ENCODE results near the gene STK11. TPM values are rescaled to one million over a fixed set of nuclear protein-coding genes. Genes with fewer than 3 reads are reported as not detected.
A peak's percentile ranks its signal among the peaks of the same experiment; 100 is the strongest.
"Not testable (repeated sequence)": the region's sequence is repeated elsewhere in the genome, so short reads cannot be mapped to it uniquely, and the experiment has no call there.

STK11 gene
- polyA plus RNA-seq, 3 donors, result 57.3 to 65.3 (median 60.8) TPM

DNA sequence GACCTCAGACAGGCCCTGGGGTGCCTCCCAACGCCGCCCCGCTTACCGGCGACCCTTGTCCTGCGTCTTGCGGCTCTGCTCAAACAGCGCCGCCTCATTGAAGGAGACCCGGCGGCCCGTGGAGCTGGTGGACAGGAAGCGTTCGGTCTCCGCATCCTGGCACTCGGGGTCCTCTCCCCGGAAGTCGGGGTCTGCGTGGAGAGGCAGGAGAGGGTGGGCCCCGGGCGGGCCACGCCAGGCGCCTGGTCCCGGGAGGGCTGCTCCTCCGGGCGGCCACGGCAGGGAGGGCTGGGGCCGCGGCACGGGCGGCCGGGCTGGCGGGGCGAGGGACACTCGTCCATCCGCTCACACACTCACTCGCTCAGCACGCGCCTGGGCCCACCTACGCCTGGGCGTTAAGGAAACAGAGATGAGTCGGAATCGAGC is 29.4 kb downstream of the STK11 start:
- no peak for DNase-seq

DNA sequence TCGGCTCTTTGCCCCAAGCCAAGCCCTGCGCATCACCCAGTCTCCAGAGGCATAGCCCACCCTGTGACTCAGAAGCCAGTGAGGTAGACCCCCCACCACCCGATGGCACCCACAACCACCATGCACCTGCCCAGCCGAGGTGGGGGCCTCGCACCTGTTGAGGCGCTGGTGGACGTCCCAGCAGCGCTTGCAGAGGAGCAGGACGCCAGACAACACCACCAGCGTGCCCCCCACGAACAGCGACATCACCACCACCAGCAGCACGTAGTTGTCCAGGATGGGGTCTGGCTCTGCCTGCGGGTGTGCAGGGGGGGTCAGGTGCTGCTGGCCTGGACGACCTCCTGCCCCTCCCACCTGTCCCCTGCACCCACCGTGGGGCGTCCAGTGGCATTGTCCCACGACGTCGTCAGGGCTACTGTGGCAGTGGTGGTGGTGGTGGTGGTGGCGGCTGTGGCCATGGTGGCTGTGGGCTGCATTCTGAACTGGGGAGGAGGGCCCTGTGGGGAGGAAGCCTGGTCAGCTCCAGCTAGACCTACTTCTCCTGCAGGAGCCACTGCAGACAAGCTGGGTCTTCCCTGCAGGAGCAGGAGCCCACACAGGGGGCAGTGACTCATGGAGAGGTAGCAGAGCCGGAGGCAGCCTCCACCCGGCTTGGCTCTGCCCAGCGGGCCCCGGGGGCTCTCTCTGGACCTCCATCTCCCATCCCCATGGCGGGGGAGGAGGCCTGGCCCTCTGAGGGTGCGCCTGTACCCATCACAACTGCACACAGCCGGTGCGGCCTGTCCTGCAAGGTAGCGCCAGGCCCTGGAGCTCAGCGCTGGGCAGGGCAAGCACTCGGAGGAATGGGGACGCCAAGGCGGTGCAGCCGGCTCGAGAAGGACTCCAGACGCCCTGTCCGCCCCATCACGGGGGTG is 30.3 kb downstream of the STK11 start:
- no peak for DNase-seq

DNA sequence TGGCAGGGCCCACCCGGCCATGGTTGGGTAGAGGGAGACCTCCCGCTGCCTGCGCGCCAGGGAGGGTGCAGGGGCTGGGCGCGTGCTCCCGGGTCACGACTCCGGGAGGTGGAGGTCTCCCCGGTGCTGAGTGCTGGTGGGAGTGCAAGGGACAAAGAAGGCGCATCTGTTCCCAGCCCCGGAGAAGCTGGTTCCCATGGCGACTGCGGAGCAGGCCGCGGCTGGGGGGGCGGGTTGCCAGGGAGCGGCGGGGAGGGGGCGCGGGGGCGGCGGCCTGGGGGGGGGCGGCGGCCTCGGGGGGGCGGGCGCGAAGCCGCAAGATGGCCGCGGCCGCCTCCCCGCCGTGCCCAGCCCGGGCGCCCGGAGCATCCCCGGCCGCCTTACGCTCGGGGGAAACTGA is 31.0 kb downstream of the STK11 start:
- no peak for DNase-seq

DNA sequence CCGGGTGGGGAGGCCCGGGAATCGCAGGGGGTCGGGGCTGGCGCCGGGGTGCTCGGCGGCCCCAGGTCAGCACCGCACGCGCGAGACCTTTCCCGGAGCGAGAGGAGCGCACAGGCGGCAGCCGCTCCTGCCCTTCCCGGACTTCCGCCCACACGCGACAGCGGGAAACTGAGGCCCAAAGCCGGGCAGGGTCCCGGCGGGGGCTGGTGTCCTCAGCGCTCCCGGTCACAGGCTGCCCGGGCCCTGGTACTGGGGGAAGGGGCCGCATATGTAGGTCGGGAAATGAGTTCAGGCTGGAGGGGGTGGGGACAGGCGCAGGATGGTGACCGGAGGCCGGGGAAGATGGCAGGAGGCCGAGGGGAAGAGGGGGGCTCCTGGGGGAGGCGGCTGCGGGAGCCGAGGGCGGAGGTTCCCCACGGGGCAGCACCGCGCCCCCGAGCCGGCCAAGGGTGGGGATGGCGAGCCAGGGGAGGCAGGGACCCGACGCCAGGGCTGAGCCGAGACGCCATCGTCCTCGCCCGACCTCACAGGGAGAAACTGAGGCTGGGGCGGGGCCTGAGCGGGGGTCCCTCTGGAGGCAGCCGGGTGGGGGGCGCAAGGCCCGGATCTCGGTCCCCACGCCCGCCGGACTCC is 31.6 kb downstream of the STK11 start:
- no peak for DNase-seq

DNA sequence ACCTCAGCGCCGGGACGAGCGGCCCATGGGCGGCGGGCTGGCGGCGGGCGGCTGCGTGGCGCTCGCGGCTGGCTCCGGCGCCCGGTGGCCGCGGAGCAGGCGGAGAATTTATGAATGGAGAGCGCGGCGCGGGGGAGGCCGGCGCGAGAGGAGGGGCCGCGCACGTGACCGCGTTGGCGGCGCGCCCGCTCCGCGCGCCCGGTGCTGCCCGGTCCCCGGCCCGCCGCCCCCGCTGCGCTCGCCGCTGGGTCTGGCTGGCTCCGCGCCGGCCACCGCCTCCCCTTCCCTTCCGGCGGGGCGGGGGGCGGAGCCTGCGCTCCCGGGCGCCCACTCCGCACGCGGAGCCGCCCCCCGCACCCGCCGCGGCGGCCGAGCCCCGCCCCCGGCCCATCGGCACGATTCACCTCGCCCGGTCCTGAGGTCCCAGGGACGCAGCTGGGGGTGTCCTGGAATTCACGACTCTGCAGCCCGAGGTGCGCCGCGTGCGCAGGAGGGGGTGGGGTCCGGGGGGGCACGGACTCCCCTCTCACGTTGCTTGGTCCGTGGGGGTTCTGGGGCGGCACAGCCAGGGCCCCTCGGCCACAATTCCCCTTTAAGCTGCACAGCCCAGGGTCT is 32.3 kb downstream of the STK11 start, which contains the start of gene CBARP:
Gene CBARP (minus strand): TSS at position 252 of the 615 bp plus-strand sequence. CDS start 1,905 bp downstream, outside the sequence.
- DNase-seq, result no peak

DNA sequence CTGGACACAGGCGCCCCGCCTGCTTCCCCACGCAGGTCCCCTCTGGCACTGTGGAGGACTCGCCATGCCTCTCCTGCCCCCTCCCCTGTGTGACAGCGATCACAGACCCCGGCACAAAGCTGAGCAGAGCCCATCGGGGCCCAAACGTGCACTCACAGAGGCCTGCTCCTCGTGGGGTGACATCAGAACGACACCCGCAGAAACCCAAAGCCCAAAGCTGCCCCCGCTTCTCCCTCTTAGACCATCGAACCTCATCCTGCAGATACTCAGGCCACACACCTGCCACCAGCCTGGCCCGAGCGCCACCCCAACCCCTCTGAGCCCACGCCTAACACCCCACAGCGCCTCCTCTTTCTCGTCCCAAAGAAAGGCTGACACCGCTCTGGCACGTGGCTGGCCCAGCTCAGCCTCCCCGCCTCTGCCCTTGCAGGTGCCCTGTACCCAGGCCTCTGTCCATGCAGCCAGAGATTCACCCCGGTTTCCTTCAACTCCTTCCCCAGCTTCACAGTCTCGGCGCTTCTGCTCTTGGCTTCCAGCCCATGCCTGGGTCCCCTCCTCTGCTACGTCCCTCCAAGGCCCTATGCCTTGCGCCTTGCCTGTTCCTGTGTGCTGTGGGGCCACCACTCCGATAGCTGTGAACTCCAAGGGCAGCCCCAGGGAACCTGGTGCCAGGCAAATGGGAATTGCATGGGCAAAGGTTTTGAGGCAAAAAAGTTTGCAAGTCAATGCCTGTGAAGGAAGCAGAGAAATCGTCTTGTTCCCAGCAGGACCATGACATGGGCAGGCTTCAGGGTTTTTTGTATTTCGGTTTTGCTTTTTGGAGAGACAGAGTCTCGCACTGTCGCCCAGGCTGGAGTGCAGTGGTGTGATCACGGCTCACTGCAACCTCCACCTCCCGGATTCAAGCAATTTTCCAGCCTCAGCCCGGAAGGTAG is 33.1 kb downstream of the STK11 start:
- no peak for DNase-seq

DNA sequence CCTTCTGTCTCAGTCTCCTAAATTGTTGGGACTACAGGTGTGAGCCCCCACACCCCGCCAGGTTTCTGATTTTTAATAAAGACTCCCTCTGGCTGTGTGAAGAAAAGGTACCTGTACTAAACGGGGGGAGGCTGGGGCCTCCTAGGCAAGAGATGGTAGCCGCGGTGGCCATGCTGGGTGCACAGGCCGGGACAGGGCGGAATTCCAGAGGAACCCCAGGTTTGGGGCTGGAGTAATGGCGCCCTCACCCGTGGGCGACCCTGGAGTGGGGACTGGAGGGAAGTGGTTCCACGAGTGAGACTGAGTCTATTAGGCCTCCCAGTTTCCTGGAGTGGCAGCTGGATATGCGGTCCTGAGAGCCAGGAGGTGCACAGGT is 33.8 kb downstream of the STK11 start:
- DNase-seq, result no peak

DNA sequence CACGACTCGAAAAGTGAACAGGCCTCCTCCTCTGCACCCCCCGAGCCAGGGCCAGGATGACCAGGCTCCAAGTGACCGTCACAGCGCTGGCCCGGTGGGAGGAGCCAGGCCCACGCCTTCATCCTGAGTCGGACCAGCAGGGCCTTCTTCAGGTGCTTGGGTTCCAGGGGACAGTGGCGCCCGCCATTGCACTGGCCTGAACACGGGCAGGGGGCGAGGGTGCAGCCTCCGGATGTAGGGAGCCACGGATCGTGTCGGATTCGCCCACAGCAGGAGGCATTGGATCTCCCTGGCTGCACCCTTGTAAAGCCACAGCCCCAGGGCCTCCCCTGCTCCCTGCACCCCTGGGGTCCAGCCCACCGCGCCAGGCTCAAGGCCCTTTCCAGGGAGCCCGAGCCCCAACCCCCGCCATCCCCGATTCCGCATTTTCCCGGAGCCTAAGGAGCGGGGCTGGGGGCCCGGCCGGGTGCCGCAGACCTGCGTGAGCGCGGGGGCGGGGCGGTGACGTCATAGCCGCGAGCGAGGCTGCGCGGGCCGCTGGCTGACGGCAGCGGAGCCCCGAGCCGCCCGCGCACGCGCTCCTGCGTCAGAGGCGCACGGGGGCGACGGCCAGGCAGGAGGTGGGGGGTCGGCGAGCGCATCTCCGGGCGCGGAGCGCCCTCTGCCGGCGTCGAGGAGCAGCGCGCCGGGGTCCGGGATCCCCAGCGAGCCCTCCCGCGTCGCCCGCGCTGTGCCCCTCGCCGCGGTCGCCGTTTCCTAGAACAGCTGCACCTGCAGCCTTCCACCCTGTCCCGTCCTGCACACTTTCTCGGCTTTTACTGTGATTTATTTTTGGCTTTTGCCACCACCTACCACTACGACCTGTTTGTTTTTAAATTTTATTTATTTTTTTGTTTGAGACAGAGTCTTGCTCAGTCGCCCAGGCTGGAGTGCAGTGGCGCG is 34.5 kb downstream of the STK11 start:
- DNase-seq, result peak; percentile 90

DNA sequence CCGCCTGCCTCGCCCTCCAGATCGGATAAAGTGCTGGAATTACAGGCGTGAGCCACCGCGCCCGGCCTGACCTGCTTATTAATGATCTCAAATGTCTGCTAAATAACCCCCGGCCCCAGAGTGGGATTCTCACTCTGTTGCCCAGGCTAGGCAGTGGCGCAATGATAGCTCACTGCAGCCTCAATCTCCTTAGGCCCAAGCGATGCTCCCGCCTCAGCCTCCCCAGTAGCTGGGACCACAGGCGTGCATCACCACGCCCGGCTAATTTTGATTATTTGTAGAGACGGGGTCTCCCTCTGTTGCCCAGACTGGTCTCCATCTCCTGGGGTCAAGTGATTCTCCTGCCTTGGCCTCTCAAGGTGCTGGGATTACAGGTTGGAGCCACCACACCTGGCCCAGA is 35.3 kb downstream of the STK11 start:
- no peak for DNase-seq

DNA sequence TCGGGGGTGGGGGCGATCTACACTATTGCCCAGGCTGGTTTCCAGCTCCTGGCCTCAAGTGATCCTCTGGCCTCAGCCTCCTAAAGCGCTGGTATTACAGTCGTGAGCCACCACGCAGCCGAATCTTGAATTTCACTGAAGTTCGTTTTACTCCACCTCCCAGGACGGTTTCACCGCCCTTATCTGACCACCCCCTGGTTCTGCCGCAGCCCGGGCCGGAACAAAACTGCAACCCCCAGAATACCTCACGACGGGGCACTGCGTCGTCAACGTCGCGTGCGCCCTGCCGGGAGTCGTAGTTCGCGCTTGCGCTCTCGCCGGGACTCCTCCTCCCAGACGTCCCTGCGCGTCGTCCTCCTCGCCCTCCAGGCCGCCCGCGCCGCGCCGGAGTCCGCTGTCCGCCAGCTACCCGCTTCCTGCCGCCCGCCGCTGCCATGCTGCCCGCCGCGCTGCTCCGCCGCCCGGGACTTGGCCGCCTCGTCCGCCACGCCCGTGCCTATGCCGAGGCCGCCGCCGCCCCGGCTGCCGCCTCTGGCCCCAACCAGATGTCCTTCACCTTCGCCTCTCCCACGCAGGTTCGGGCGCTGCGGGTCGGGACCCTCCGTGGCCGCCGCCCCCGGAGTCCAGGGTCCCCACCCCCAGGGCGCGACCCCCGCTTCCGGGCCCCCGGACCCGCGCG is 36.0 kb downstream of the STK11 start, which contains the start of gene ATP5F1D:
Gene ATP5F1D (plus strand): TSS at position 335 of the 679 bp plus-strand sequence. CDS start 100 bp downstream, at position 435.
- peak; percentile 91 for DNase-seq

DNA sequence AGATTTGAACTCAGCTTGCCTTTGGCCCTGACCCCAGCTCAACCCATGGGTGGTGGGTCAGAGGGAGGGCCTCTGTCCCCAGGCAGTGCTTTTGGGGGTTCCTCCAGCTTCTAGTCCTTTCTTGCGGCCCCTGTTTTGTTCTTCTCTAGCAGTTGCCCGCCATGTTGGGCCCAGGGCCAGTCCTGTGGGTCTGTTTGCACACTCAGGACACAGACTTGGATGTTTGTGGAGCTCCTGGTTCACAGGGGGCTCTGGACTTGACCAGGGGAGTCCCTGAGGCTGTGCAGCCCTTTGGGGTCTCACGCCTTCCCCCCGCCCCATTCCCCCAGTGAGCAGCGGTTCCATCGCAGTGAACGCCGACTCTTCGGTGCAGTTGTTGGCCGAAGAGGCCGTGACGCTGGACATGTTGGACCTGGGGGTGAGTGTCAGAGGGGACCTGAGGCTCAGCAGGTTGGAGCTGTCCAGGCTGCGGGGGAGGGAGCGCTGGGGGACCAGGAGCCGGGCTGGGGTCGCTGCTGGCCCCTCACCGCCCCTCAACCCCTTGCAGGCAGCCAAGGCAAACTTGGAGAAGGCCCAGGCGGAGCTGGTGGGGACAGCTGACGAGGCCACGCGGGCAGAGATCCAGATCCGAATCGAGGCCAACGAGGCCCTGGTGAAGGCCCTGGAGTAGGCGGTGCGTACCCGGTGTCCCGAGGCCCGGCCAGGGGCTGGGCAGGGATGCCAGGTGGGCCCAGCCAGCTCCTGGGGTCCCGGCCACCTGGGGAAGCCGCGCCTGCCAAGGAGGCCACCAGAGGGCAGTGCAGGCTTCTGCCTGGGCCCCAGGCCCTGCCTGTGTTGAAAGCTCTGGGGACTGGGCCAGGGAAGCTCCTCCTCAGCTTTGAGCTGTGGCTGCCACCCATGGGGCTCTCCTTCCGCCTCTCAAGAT is 38.5 kb downstream of the STK11 start:
- DNase-seq, result no peak

DNA sequence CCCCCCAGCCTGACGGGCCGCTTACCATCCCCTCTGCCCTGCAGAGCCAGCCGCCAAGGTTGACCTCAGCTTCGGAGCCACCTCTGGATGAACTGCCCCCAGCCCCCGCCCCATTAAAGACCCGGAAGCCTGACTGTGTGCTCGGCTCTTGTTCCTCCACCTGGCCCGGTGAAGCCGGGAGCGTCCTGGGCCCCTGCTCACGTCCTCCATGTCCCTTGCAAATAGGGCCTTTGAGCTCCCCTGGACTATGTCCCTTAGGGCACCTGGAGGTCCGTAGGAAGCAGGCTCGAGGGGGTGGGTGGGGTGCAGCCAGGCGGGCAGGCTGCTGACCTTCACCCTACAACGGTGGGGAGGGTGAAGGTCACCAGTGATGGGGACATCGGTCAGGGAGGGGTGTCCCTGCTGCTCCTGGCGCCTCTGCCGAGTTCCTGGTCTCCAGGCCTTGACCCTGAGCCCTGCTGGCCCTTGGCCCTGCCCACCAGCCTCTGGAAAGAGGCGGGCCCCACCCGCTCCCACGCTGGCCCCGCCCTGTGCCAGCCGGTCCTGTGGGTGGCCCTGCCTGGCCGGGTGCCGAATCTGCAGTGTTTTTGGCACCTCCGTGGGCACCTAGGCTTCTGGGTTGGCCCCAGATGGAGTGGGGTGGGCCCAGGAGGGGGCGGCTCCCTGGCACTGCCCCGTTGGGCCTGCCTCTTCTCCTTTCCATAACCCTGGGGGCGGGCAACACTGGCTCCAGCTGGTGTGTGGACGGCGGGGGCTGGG is 39.3 kb downstream of the STK11 start:
- DNase-seq, result no peak

DNA sequence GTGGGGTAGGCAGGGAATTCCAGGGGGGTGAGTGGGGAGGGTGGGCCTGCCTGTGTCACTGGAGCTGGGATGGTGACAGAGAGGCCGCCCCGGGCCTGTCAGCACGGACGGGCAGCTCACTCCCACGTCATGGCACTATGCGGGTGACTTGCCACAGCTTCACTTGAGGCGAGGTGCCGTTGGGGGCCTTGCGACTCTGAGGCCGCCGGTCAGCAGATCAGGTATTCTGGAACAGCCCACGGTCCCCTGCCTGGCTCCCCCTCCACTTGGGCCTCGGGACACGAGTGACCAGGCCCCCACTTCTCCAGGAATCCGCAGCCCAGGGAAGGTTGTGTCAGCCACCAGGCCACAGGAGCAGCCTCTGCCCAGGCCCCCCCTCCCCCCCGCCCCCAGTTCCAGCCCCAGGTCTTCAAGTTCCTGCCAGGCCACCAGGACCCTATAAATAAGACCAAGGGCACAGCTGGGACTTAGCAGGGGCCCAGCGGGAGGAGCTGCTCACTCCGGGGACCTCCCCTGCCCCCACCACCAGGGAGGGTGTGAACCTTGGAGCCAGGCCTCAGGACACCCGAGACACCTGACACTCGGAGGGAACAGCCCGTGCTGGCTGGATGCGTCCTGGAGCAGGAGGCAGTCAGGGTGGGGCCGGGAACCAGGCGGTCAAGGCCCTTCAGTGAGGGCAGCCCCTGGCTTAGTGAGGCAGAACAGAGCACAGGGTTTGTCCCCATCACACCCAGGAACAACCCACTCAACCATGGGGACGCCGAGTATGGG is 40.1 kb downstream of the STK11 start:
- no peak for DNase-seq

DNA sequence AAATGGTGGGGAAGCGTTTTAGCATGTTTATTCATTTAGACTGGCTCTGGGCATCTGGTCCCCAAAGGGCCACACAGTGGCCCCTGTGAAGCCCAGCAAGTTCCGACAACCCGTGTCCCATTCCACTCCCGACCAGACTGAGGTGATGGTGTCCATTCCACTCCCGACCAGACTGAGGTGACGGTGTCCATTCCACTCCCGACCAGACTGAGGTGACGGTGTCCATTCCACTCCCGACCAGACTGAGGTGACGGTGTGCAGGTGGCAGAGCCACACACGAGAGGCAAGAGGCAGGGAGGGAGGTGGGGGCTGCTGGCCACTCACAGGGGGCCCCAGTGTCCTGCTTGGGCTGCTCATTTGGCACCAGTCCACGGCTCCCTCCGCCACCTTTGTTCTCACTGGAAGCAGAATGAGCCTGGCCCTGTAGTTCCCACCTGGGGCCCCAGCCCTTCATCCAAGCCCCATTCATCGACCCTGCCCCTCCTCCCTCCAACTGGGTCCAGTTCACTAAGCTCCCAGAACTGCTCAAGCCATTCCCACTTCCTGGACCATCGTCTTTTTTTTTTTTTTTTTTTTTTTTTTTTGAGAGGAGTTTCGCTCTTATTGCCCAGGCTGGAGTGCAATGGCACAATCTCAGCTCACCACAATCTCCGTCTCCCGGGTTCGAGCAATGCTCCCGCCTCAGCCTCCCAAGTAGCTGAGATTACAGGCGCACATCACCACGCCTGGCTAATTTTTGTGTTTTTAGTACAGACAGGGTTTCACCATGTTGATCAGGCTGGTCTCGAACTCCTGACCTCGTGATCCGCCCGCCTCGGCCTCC is 40.9 kb downstream of the STK11 start:
- DNase-seq, result not testable (repeated sequence)

DNA sequence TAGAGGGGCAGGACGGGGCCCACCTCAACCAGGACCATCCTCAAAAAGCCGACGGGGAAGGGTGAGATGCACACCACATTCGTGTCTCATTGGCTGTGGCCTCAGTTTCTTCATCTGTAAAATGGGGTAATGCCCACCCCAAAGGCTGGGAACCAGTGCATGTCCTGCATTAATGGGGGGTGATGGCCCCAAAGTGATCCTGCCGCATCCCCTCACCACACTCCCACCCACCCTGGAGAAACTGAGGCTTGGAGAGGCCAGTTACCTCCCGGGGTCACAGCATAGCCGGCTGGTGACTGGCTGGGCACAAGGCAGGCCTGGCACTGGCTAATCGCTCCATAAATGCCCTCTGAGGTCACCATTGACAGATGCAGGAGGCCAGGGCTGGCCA is 42.2 kb downstream of the STK11 start:
- no peak for DNase-seq

Data from renal pelvis (tissue), 4 donors.